ENCODE measurements around the gene GLIPR1L2.

GLIPR1L2 gene

DNA sequence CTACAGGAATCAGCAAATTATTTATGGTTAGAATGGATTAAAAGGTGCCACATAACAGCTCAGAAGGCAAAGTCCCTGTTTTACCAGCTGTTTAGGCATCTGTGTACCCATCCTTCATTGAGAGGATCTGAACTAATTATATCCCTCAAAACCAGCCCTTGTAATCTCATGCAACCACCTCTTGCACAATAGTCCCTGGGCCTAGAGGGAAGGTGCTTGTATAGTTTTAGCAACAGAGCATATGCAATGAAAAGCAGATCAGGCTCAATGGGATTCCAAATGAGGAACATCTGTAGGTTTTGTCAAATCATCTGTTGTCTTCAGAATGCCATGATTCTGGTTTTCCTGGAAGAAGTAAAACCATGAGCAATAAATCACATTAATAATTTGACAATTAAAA, 26.0 kb upstream of the GLIPR1L2 start:
- Histone ChIP-seq H3K9ac (ENCODE audit: insufficient read length) (no peak overlapping the region), H3K27ac (no peak overlapping the region), H3K4me3 (no peak overlapping the region), H3K9me3 (ENCODE audit: low read depth, low read length) (no peaks in the 10 kb centered on the region), H3K36me3 (ENCODE audit: insufficient read depth, low read length) (no peaks in the 10 kb centered on the region)
- peak; percentile 80 for DNase-seq (ENCODE audit: low read depth, low spot score)
- TF ChIP-seq POLR2AphosphoS5 (IDR thresholded peaks at IDR 0.05; ENCODE audit: borderline replicate concordance, low read depth, low read length) (no peak), FOXP2 (optimal IDR thresholded peaks at IDR 0.05; ENCODE audit: control extremely low read depth, extremely low read length, insufficient read depth) (peak; percentile 79), EZH2 (IDR thresholded peaks at IDR 0.05) (no peak)

DNA sequence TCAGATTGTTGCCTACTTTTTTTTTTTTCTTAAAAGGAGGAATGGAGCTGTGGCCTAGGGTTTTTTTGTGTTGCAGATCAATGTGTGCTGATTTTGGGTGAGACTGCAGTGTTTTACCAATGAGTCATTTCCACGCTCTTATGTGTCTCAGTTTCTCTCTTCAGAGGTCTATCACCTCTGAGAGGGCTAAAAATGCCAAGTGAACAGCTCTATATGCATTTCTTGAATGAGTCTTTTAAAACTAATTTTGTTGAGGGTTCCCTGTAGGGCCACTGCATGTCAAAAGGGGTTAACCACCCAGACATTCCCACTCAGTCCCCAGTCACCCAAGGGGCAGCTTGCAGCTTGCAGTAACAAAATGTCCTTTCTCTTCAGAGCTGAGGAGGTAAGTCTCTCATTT, 24.3 kb upstream of the GLIPR1L2 start:
- Histone ChIP-seq H3K9me3 (ENCODE audit: low read depth, low read length) (no peaks in the 10 kb centered on the region), H3K4me3 (no peak overlapping the region), H3K27ac (no peak overlapping the region), H3K9ac (ENCODE audit: insufficient read length) (no peak overlapping the region), H3K36me3 (ENCODE audit: insufficient read depth, low read length) (no peaks in the 10 kb centered on the region)
- no peak for TF ChIP-seq POLR2AphosphoS5 (IDR thresholded peaks at IDR 0.05; ENCODE audit: borderline replicate concordance, low read depth, low read length)
- DNase-seq (ENCODE audit: low read depth, low spot score), result no peak

DNA sequence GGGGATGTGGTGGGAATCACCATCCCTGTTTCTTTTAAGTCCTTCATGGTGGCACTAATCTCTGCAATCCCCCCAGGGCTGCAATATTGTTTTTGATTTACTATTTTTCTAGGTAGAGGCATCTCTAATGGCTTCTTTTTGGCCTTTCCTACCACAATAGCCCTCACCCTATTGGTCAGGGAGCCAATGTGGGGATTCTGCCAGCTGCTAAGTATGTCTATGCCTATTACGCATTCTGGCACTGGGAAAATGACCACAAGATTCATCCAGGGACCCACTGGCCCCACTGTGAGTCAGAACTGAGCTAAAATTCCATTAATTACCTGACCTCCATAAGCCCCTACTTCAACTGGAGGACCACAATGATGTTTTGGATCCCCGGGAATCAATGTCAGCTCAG, 15.9 kb upstream of the GLIPR1L2 start:
- H3K27ac ChIP-seq, result no peak overlapping the region
- H3K9me3 ChIP-seq (ENCODE audit: low read depth, low read length), result no peaks in the 10 kb centered on the region
- TF ChIP-seq POLR2AphosphoS5 (IDR thresholded peaks at IDR 0.05; ENCODE audit: borderline replicate concordance, low read depth, low read length), result no peak
- TF ChIP-seq FOXP2 (optimal IDR thresholded peaks at IDR 0.05; ENCODE audit: control extremely low read depth, extremely low read length, insufficient read depth), result no peak
- TF ChIP-seq EZH2 (IDR thresholded peaks at IDR 0.05), result no peak
- DNase-seq (ENCODE audit: low read depth, low spot score), result no peak
- no peak overlapping the region for H3K4me3 ChIP-seq
- H3K9ac ChIP-seq (ENCODE audit: insufficient read length), result no peak overlapping the region
- no peaks in the 10 kb centered on the region for H3K36me3 ChIP-seq (ENCODE audit: insufficient read depth, low read length)

DNA sequence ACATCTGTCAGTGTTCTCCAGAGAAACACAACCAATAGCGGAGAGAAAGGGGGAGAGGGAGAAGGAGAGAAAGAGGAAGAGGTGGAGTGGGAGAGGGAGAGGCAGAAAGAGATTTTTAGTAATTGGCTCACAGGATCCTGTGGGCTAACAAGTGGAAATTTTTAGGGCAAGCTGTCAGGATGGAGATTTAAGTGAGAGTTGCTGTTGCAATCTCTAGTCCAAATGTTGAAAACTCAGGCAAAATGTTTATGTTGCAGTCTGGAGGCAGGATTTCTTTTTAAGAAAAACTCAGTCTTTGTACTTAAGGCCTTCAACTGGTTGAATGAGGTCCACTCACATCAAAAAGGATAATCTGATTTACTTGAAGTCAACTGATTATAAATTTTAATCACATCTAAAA, 12.5 kb upstream of the GLIPR1L2 start:
- Histone ChIP-seq H3K36me3 (ENCODE audit: insufficient read depth, low read length) (no peaks in the 10 kb centered on the region), H3K4me3 (no peak overlapping the region), H3K9me3 (ENCODE audit: low read depth, low read length) (no peaks in the 10 kb centered on the region), H3K9ac (ENCODE audit: insufficient read length) (no peak overlapping the region), H3K27ac (no peak overlapping the region)
- DNase-seq (ENCODE audit: low read depth, low spot score), result no peak
- TF ChIP-seq FOXP2 (optimal IDR thresholded peaks at IDR 0.05; ENCODE audit: control extremely low read depth, extremely low read length, insufficient read depth) (no peak), EZH2 (IDR thresholded peaks at IDR 0.05) (no peak), POLR2AphosphoS5 (IDR thresholded peaks at IDR 0.05; ENCODE audit: borderline replicate concordance, low read depth, low read length) (no peak)

DNA sequence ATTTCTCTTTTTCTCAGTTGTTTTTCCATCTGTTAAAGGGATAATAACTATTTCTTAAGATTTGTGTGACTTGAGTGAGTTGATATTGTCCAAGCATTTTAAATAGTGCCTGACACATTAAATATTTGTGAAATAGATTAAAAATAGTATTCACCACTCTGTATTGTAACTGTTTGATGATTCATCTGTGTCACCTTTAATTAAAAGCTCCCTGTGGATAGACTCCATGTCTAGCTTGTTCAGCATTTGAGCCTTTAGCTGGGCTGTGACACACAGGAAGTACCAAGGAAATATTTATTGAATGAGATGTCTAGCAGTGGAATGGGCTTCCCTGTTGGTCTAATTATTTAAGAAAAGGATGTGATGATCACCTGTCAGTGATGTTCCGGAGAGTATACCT, 1.8 kb upstream of the GLIPR1L2 start:
- no peak for TF ChIP-seq FOXP2 (optimal IDR thresholded peaks at IDR 0.05; ENCODE audit: control extremely low read depth, extremely low read length, insufficient read depth)
- TF ChIP-seq EZH2 (IDR thresholded peaks at IDR 0.05), result no peak
- TF ChIP-seq POLR2AphosphoS5 (IDR thresholded peaks at IDR 0.05; ENCODE audit: borderline replicate concordance, low read depth, low read length), result no peak
- Histone ChIP-seq H3K36me3 (ENCODE audit: insufficient read depth, low read length) (no peaks in the 10 kb centered on the region), H3K27ac (no peak overlapping the region), H3K4me3 (no peak overlapping the region), H3K9ac (ENCODE audit: insufficient read length) (no peak overlapping the region), H3K9me3 (ENCODE audit: low read depth, low read length) (no peaks in the 10 kb centered on the region)
- no peak for DNase-seq (ENCODE audit: low read depth, low spot score)

DNA sequence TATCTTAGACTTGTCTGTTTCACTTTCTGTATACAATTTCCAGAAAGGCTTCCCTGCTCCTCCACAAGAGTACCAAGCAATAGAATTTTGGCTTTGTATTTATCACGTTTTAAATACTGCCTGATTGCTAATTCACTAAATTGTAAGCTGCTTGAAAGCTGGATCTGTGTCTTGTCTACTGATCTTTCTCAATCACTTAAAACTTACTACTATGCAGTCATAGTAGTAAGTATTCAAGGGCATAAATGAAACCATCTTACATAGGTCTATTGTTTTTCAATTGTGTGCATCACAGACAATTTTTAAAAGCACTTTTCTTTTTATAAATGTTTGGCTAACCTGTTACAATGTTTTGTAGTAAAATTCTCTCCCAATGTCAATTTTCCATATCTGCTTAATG, 1.2 kb upstream of the GLIPR1L2 start:
- no peaks in the 10 kb centered on the region for H3K9me3 ChIP-seq (ENCODE audit: low read depth, low read length)
- TF ChIP-seq EZH2 (IDR thresholded peaks at IDR 0.05), result no peak
- no peak for TF ChIP-seq FOXP2 (optimal IDR thresholded peaks at IDR 0.05; ENCODE audit: control extremely low read depth, extremely low read length, insufficient read depth)
- no peak for TF ChIP-seq POLR2AphosphoS5 (IDR thresholded peaks at IDR 0.05; ENCODE audit: borderline replicate concordance, low read depth, low read length)
- H3K36me3 ChIP-seq (ENCODE audit: insufficient read depth, low read length), result no peaks in the 10 kb centered on the region
- H3K4me3 ChIP-seq, result no peak overlapping the region
- no peak overlapping the region for H3K27ac ChIP-seq
- H3K9ac ChIP-seq (ENCODE audit: insufficient read length), result no peak overlapping the region
- no peak for DNase-seq (ENCODE audit: low read depth, low spot score)

DNA sequence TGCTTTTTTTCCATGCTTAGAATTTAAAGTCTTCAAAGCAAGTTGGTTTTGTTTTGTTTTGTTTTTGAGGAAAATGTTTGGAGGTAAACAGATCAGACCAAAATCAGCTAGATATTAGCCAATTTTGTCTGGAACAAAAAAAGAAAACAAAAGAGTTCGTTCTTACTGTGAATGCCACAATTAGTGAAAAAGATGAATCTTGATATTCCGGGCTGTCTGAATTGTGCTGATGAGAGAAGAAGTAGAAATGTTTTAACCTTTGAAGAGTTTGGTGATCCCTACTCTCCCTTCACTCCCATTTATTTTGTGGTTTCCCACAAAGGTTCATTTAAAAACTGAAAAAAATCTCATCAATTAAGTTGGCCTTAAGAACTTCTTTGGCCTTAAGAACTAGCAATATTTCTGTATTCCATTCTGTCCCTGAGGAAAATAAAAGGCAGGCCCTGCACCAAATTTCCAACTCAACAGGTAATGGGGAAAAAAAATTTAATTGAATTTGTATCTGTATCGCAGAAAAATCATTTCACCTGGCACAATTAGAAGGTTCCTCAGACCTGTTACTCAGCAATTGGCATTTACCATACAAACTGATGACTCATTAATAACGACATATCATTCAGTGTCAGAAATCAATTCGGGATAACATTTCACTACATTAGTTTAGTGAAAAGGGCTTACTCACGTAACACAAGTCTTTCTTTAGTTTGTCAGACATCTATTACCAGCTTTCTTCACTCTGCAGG, 562 bp upstream of the GLIPR1L2 start:
- Histone ChIP-seq H3K4me3 (no peak overlapping the region), H3K9ac (ENCODE audit: insufficient read length) (no peak overlapping the region), H3K27ac (no peak overlapping the region)

DNA sequence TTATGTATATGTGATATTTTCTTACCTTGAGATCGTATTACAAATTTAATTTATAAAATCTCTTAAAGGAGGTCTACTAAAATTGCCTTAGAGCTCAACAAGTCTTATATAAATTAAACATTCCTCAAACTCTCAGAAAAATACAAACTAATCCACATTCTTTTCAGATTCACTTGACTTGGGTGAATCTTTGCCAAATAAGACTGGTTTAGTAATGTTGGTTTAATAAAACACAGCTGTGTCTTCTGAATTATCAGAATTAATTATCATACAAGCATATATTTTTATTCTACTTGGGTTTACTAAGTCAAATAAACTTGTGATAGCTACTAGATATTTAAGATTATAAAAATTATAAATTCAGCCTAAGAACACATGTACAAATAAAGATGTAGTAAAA, 13.3 kb downstream of the GLIPR1L2 start:
- Histone ChIP-seq H3K36me3 (ENCODE audit: insufficient read depth, low read length) (no peaks in the 10 kb centered on the region), H3K27ac (peak overlapping the region; percentile 54; the same call in 1 of the 2 replicates), H3K4me3 (no peak overlapping the region), H3K9ac (ENCODE audit: insufficient read length) (no peak overlapping the region), H3K9me3 (ENCODE audit: low read depth, low read length) (no peaks in the 10 kb centered on the region)
- TF ChIP-seq EZH2 (IDR thresholded peaks at IDR 0.05), result no peak
- no peak for TF ChIP-seq POLR2AphosphoS5 (IDR thresholded peaks at IDR 0.05; ENCODE audit: borderline replicate concordance, low read depth, low read length)
- TF ChIP-seq FOXP2 (optimal IDR thresholded peaks at IDR 0.05; ENCODE audit: control extremely low read depth, extremely low read length, insufficient read depth), result no peak
- DNase-seq (ENCODE audit: low read depth, low spot score), result no peak

More for the DNA sequence above, 562 bp upstream of the GLIPR1L2 start:
- TF ChIP-seq EZH2 (IDR thresholded peaks at IDR 0.05) (no peak), POLR2AphosphoS5 (IDR thresholded peaks at IDR 0.05; ENCODE audit: borderline replicate concordance, low read depth, low read length) (no peak), FOXP2 (optimal IDR thresholded peaks at IDR 0.05; ENCODE audit: control extremely low read depth, extremely low read length, insufficient read depth) (no peak)
- no peaks in the 10 kb centered on the region for H3K9me3 ChIP-seq (ENCODE audit: low read depth, low read length)
- no peaks in the 10 kb centered on the region for H3K36me3 ChIP-seq (ENCODE audit: insufficient read depth, low read length)
- DNase-seq (ENCODE audit: low read depth, low spot score), result no peak

DNA sequence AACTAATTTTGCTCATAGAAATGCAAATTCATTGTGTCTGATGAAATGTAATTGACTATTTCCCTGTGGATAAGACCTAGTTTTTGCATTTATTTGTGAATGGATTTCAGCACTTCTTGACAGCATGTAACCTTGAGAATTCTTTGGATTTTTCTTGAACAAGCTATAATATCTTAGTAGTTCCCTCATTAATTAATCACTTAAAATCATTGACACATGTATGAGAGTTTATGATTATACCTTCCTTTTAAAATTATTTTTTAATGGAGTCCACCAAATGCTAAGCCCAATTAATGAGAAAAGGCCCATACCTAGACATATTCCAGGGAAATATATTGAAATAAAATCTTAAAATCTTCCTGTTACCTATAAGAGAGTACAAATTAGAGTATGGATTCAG, 16.8 kb downstream of the GLIPR1L2 start:
- DNase-seq (ENCODE audit: low read depth, low spot score), result no peak

More for the DNA sequence above, 16.8 kb downstream of the GLIPR1L2 start:
- no peak for TF ChIP-seq FOXP2 (optimal IDR thresholded peaks at IDR 0.05; ENCODE audit: control extremely low read depth, extremely low read length, insufficient read depth)
- no peak for TF ChIP-seq EZH2 (IDR thresholded peaks at IDR 0.05)
- TF ChIP-seq POLR2AphosphoS5 (IDR thresholded peaks at IDR 0.05; ENCODE audit: borderline replicate concordance, low read depth, low read length), result no peak
- Histone ChIP-seq H3K4me3 (no peak overlapping the region), H3K36me3 (ENCODE audit: insufficient read depth, low read length) (no peaks in the 10 kb centered on the region), H3K9ac (ENCODE audit: insufficient read length) (no peak overlapping the region), H3K9me3 (ENCODE audit: low read depth, low read length) (no peaks in the 10 kb centered on the region), H3K27ac (peak overlapping the region; percentile 26; the same call in 1 of the 2 replicates)
